Brain microvascular endothelial cell (primary cell): ENCODE measurements around the gene SNX21.
A peak's percentile ranks its signal among the peaks of the same experiment; 100 is the strongest.

Experiments used
- DNase-seq: peaks from one replicate; pipeline ENCODE4 v3.0.0-alpha.2; 2020
- H3K27ac ChIP-seq: fragments of 250-450 bp; sonication (Bioruptor Pico); 2 replicates; pipeline ENCODE4 v1.5.1; 2020; ENCODE audit warnings: mild to moderate bottlenecking, moderate library complexity
- H3K27me3 ChIP-seq: fragments of 250-450 bp; sonication (Bioruptor Pico); replicated peaks from 2 replicates; pipeline ENCODE4 v1.5.1; 2020; ENCODE audit warnings: mild to moderate bottlenecking
- H3K36me3 ChIP-seq: fragments of 250-450 bp; sonication (Bioruptor Pico); replicated peaks from 2 replicates; pipeline ENCODE4 v1.5.1; 2020; ENCODE audit warnings: mild to moderate bottlenecking
- H3K4me3 ChIP-seq: 2 replicates; pipeline ENCODE4 v1.5.1; 2011; ENCODE audit warnings: low read depth, mild to moderate bottlenecking, control low read depth, low read length, moderate library complexity
- CTCF ChIP-seq: IDR thresholded peaks from 2 replicates; pipeline ENCODE4 v1.5.1; 2011; ENCODE audit warnings: low read depth, mild to moderate bottlenecking, moderate library complexity, low read length, control low read depth, inconsistent platforms; ENCODE audit errors: missing control alignments
- in situ Hi-C: cut with HindIII; loops from 2 replicates; pipeline ENCODE4 v1.10.0; 2017; ENCODE audit warnings: low sequenced_read_pairs, low pct_ligation_motif_present

SNX21 gene

DNA sequence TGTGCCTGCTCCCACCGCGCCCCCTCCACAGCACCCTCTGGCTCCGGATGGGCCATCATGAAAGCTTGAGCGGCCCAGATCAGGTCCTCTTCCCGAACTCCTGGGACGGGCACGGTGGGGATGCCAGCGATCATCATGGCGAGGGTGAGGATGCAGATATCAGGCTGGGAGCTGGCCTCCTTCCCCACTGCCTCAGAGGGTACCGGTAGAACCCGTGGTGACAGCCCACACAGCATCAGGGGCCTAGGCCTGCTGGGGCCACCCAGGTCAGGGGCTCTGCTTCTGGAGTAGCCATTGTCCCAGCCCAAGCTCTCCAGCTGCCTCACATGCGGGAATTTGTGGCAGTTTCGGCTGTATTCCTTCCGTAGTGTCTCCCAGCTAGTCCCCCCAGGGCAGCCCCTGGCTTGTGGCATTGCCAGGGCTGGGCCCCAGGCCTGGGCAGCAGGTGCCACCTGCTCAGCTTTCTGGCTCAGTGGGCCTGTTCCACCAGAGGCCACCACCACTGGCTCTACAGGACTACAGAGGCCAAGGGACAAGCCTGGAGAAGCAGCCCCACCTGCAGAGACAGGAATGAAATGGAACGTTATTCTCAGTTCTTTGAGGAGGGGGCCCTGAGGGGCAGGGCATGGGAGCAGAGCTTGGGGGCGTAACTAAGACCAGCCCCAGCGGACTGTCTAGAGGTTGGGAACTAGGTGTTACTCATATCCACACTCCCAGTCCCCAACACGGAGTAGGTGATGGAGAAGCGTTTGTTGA is 53.2 kb downstream of the SNX21 start:
- no peak for DNase-seq
- in situ Hi-C loops, result no loop called here
- H3K36me3 ChIP-seq, result peaks cover 12% of the 10 kb centered on the region
- H3K4me3 ChIP-seq, result no peak overlapping the region
- no peak for TF ChIP-seq CTCF
- no peak overlapping the region for H3K27ac ChIP-seq
- H3K27me3 ChIP-seq, result no peaks in the 10 kb centered on the region

GRCh38 chr20:45887346-45887715 is 53.7 kb downstream of the SNX21 start, which contains the start of gene SPATA25:
Gene SPATA25, minus strand, starts transcription at chr20:45887622. Its CDS starts 32 bp downstream, at chr20:45887590.
- in situ Hi-C loops, result no loop called here
- Histone ChIP-seq H3K27ac (no peak within 1 kb of the TSS), H3K36me3 (peaks cover 12% of the 10 kb centered on the region), H3K4me3 (no peak within 1 kb of the TSS), H3K27me3 (no peaks in the 10 kb centered on the region)
- DNase-seq, result no peak
- no peak for TF ChIP-seq CTCF

DNA sequence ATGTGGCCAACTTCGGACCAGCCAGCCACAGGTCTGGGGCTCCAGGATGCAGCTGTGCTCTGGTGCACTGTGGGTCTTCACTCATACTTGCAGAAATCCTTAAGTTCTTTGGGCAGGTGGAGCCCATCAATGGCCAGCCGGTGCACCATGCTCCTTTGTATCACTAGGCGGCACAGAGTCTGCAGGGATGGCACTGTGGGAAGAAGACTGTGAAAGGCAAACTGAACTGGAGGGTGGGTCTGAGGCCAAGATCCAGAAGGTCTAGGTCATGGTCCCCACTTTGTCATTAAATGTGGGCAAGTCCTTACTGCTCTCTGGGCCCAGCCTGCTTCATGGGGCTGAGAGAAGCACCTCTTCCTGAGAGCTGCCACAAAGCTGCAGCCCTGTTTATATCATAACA is 55.1 kb downstream of the SNX21 start:
- Histone ChIP-seq H3K27me3 (no peaks in the 10 kb centered on the region), H3K27ac (no peak overlapping the region), H3K4me3 (no peak overlapping the region), H3K36me3 (peaks cover 6% of the 10 kb centered on the region)
- in situ Hi-C loops, result no loop called here
- no peak for TF ChIP-seq CTCF
- no peak for DNase-seq

DNA sequence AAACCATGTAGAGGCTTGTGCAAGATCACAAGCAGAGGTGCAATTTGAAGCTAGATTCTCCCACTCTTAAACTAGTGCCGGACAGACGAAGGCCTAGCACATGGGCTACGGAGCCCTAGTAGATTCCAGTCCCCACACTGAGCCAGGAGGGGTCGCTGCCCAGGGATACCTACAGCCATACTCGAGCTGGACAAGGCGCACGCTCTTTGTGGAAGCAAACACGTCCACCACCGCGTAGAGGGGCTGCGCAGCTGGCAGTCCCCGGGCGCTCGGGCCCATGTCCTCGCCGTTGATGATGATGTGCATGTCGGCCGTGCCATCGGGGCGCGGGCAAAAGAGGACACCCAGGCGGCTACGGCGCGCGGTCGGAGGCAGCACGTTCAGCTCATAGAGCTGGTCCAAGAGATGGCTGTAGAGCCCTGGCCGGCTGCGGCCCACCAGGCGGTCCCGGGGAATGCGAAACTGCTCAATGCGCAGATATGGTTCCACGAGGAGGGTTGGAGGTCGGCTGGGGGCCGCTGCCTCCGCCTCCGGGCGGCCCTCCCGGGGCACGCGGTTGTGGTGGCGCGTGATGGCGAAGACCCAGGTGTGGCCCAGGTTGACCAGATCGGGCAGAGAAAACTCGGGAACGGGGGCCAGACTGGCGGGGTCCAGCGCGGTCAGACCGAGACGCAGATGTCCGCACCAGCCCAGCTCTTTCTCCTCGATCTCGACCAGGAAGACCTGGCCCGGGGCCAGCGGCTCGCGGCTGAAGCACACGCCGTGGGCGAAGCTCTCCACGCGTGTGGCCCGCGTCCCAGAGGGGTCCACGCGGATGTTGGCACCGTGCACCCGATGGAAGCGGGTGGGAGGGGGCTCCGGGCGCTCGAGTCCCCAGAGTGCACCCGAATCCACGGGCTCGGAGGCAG is 56.7 kb downstream of the SNX21 start:
- DNase-seq, result peak; percentile 83
- peak overlapping the region; percentile 78 for H3K4me3 ChIP-seq
- H3K27me3 ChIP-seq, result no peaks in the 10 kb centered on the region
- H3K27ac ChIP-seq, result peak overlapping the region; percentile 45
- H3K36me3 ChIP-seq, result peaks cover 10% of the 10 kb centered on the region
- in situ Hi-C loops, result no loop called here
- peak; percentile 92 for TF ChIP-seq CTCF

DNA sequence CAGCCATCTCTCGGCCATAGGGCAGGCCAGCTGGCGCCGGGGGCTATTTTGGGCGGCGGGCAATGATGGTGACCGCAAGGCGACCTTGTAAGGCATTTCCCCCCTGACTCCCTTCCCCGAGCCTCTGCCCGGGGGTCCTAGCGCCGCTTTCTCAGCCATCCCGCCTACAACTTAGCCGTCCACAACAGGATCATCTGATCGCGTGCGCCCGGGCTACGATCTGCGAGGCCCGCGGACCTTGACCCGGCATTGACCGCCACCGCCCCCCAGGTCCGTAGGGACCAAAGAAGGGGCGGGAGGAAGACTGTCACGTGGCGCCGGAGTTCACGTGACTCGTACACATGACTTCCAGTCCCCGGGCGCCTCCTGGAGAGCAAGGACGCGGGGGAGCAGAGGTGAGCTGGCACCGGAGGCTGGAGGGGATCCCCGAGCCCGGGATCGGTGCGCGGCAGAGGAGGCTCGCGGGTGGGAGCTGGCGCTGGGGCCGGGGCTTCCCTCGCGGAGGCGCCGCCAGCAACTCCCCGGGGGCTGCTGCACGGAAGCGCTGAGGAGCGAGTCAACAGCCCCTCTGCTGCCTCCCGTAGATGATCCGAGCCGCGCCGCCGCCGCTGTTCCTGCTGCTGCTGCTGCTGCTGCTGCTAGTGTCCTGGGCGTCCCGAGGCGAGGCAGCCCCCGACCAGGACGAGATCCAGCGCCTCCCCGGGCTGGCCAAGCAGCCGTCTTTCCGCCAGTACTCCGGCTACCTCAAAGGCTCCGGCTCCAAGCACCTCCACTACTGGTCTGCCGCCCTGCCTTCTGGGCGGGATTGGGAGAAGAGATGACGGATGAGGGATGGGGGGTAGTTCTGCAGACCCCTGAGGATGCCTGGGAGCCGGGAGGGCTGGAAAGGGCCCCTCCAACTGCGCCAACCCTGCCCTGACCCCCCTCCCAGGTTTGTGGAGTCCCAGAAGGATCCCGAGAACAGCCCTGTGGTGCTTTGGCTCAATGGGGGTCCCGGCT is 57.7 kb downstream of the SNX21 start, which contains the start of the genes CTSA and NEURL2:
Gene CTSA (plus strand): TSS at position 351 of the 999 bp plus-strand sequence. CDS start 234 bp downstream, at position 585.
Gene NEURL2 (minus strand): TSS at position 224 of the 999 bp plus-strand sequence. CDS start 217 bp downstream, at position 7.
- in situ Hi-C loops, result no loop called here

More for the DNA sequence above, 57.7 kb downstream of the SNX21 start, which contains the start of the genes CTSA and NEURL2:
- Histone ChIP-seq H3K4me3 (peak within 1 kb of the TSS; percentile 78), H3K36me3 (peaks cover 15% of the 10 kb centered on the region), H3K27me3 (no peaks in the 10 kb centered on the region), H3K27ac (peak within 1 kb of the TSS; percentile 45)
- no peak for TF ChIP-seq CTCF
- DNase-seq, result peak; percentile 89
